Naive thymus-derived CD4-positive, alpha-beta T cell (primary cell): Measurements from ENCODE around the gene IL17RC. TPM values are rescaled to one million over a fixed set of nuclear protein-coding genes. Genes with fewer than 3 reads are reported as not detected.

ENCODE experiments used
- ATAC-seq: fragments of 150-1000 bp; cut with Tn5 transposase; 2 replicates; pipeline ENCODE4 v1.10.0; 2021; ENCODE audit warnings: mild to moderate bottlenecking, moderate library complexity
- CTCF ChIA-PET: fragments of 350-600 bp; sonication (Branson Sonifier 250); formaldehyde crosslinking; loops from one replicate; lab custom pipeline; 2021; ENCODE audit warnings: antibody characterized with exemption; lab: Charles Lee
- POLR2A ChIA-PET: fragments of 350-600 bp; sonication (Branson Sonifier 250); formaldehyde crosslinking; loops from one replicate; lab custom pipeline; 2021; ENCODE audit warnings: antibody characterized with exemption, inconsistent platforms; lab: Charles Lee
- DNase-seq, 9 donors: peaks; one replicate each; pipeline versions ENCODE4 v3.0.0 to v3.0.0-alpha.2; 2020 to 2022; ENCODE audit warnings: mixed read lengths in 1 of 9
- H3K27ac ChIP-seq: one replicate; pipeline ENCODE4 v1.7.0; 2013; ENCODE audit warnings: mild to moderate bottlenecking, low read depth, low read length, moderate library complexity
- H3K27me3 ChIP-seq, 2 donors: one replicate each; pipeline ENCODE4 v1.7.0; 2013; ENCODE audit warnings: low read length in 2 of 2, mild to moderate bottlenecking in 2 of 2, moderate library complexity in 2 of 2; ENCODE audit not compliant: control insufficient read depth in 2 of 2, insufficient read depth in 2 of 2
- H3K36me3 ChIP-seq, 3 experiments: 1 replicate in 2 of 3; 2 replicates in 1 of 3; pipeline ENCODE4 v1.7.0; 2013; ENCODE audit warnings: low read length in 3 of 3, mild to moderate bottlenecking in 3 of 3, moderate library complexity in 1 of 3; ENCODE audit not compliant: insufficient read depth in 3 of 3, control insufficient read depth in 2 of 3
- H3K4me1 ChIP-seq, 2 donors: one replicate each; pipeline ENCODE4 v1.7.0; 2013; ENCODE audit warnings: low read length in 2 of 2, mild to moderate bottlenecking in 2 of 2, moderate library complexity in 1 of 2; ENCODE audit not compliant: control insufficient read depth in 2 of 2, insufficient read depth in 2 of 2
- H3K4me3 ChIP-seq: 2 replicates; pipeline ENCODE4 v1.7.0; 2013; ENCODE audit warnings: mild to moderate bottlenecking, low read length
- H3K9me3 ChIP-seq, 3 experiments: 1 replicate in 2 of 3; 2 replicates in 1 of 3; pipeline ENCODE4 v1.7.0; 2013; ENCODE audit warnings: low read length in 3 of 3; ENCODE audit not compliant: control insufficient read depth in 2 of 3
- H3K27ac Mint-ChIP-seq, 9 donors: one replicate each; pipeline ENCODE4 v1.8.0; 2020 to 2022; ENCODE audit warnings: mixed read lengths in 9 of 9, mild to moderate bottlenecking in 8 of 9, moderate library complexity in 5 of 9, inconsistent platforms in 2 of 9
- H3K27me3 Mint-ChIP-seq, 5 donors: one replicate each; pipeline ENCODE4 v1.8.0; 2021 to 2022; ENCODE audit warnings: mixed read lengths in 5 of 5, mild to moderate bottlenecking in 1 of 5
- H3K36me3 Mint-ChIP-seq, 5 donors: one replicate each; pipeline ENCODE4 v1.8.0; 2020 to 2022; ENCODE audit warnings: mixed read lengths in 5 of 5, mild to moderate bottlenecking in 3 of 5, inconsistent platforms in 1 of 5
- H3K4me1 Mint-ChIP-seq, 7 donors: one replicate each; pipeline ENCODE4 v1.8.0; 2020 to 2022; ENCODE audit warnings: mixed read lengths in 7 of 7, mild to moderate bottlenecking in 3 of 7, inconsistent platforms in 1 of 7
- H3K4me3 Mint-ChIP-seq, 10 donors: one replicate each; pipeline ENCODE4 v1.8.0; 2020 to 2022; ENCODE audit warnings: mild to moderate bottlenecking in 10 of 10, mixed read lengths in 10 of 10, moderate library complexity in 6 of 10, inconsistent platforms in 2 of 10
- H3K9me3 Mint-ChIP-seq, 11 donors: one replicate each; pipeline ENCODE4 v1.8.0; 2020 to 2022; ENCODE audit warnings: mixed read lengths in 11 of 11, mild to moderate bottlenecking in 4 of 11, inconsistent platforms in 1 of 11, moderate library complexity in 1 of 11
- intact Hi-C, 2 donors: fragments of 100-400 bp; cut with micrococcal nuclease; formaldehyde crosslinking; loops; one replicate each; pipeline ENCODE4 v1.15.1; 2023
- polyA plus RNA-seq, 2 donors: library from polyadenylated mRNA; unstranded; fragments of 300-500 nt; fragmentation: Illumina TruSeq; gene quantifications; one replicate each; pipeline ENCODE4 v1.2.3, GENCODE V29; 2021
- total RNA-seq, 6 experiments: library from RNA in 5 of 6; stranded (reverse) in 5 of 6; gene quantifications; 1 replicate in 5 of 6; 2 replicates in 1 of 6; pipeline ENCODE4 v1.2.3 and lab custom pipeline; 2021 to 2026

The IL17RC gene
- total and polyA plus RNA-seq, 7 experiments from 2014 or later = 0.70 to 11.9 (median 1.7) TPM

GRCh38 chr3:9903238-9903624 is 13.7 kb upstream of the IL17RC start:
- CTCF ChIA-PET = interaction anchor here (0.8 kb wide), 1 partner anchor 10 kb away, joined by 3 read pairs; no protein-coding TSS in a partner anchor

GRCh38 chr3:9903904-9904303 is 13.0 kb upstream of the IL17RC start:
- H3K27me3 ChIP-seq = no peaks in the 10 kb centered on the region
- Mint-ChIP-seq H3K4me3 (peak overlapping the region in 1 of 10 donors; percentile 33), H3K9me3 (no peaks in the 10 kb centered on the region), H3K27me3 (no peaks in the 10 kb centered on the region), H3K4me1 (peaks cover 14 to 30% (median 24%) of the 10 kb centered on the region in 7 donors), H3K36me3 (no peaks in the 10 kb centered on the region), H3K27ac (no peak overlapping the region)
- ATAC-seq (no peak), DNase-seq (no peak)
- H3K36me3 ChIP-seq = no peaks in the 10 kb centered on the region
- ChIA-PET CTCF (interaction anchor here (0.7 kb wide), 1 partner anchor 327 kb away, joined by 3 read pairs; no protein-coding TSS in a partner anchor), POLR2A (no interaction called here)
- H3K4me1 ChIP-seq = peaks cover 10 to 13% of the 10 kb centered on the region in 2 donors
- intact Hi-C loops = no loop called here
- no peak overlapping the region for H3K4me3 ChIP-seq
- no peak overlapping the region for H3K27ac ChIP-seq
- no peaks in the 10 kb centered on the region for H3K9me3 ChIP-seq

More at GRCh38 chr3:9903238-9903624, 13.7 kb upstream of the IL17RC start:
- Mint-ChIP-seq H3K4me1 (peaks cover 17 to 36% (median 26%) of the 10 kb centered on the region in 7 donors), H3K27ac (peak overlapping the region in 4 of 9 donors; percentile 31 to 61 (median 49)), H3K4me3 (peak overlapping the region in 3 of 10 donors; percentile 9 to 61 (median 40)), H3K36me3 (no peaks in the 10 kb centered on the region), H3K27me3 (no peaks in the 10 kb centered on the region), H3K9me3 (no peaks in the 10 kb centered on the region)
- Histone ChIP-seq H3K4me1 (peaks cover 10 to 13% of the 10 kb centered on the region in 2 donors), H3K9me3 (no peaks in the 10 kb centered on the region), H3K27ac (no peak overlapping the region), H3K36me3 (no peaks in the 10 kb centered on the region), H3K27me3 (no peaks in the 10 kb centered on the region), H3K4me3 (no peak overlapping the region)
- POLR2A ChIA-PET = interaction anchor here (1.1 to 2.1 kb wide), 2 partner anchors 12 to 14 kb away, joined by 3 to 10 read pairs; partner anchors contain the start of gene JAGN1
- ATAC-seq (no peak), DNase-seq (no peak)
- intact Hi-C loops = no loop called here

DNA sequence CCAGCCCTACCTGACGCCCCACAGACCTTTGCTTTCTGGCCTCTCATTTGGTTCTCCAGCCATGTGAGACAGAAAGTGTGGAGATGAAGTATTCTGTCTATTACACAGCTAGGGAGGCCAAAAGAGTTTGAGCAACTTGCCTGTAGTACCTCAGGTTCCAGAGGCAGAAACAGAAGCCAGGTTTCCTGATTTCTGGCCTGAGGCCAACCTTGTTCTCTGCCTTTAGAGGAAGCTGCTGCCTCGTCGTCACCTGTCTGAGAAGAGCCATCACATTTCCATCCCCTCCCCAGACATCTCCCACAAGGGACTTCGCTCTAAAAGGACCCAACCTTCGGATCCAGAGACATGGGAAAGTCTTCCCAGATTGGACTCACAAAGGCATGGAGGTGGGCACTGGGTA is 10.4 kb upstream of the IL17RC start:
- Mint-ChIP-seq H3K9me3 (no peaks in the 10 kb centered on the region), H3K27ac (no peak overlapping the region), H3K36me3 (no peaks in the 10 kb centered on the region), H3K4me1 (peaks cover 14 to 34% (median 20%) of the 10 kb centered on the region in 7 donors), H3K27me3 (peaks cover 0 to 5% (median 0%) of the 10 kb centered on the region in 5 donors), H3K4me3 (no peak overlapping the region)
- H3K4me1 ChIP-seq = peaks cover 10 to 13% of the 10 kb centered on the region in 2 donors
- no peaks in the 10 kb centered on the region for H3K36me3 ChIP-seq
- H3K4me3 ChIP-seq = no peak overlapping the region
- no peak overlapping the region for H3K27ac ChIP-seq
- intact Hi-C loops = no loop called here
- H3K27me3 ChIP-seq = no peaks in the 10 kb centered on the region
- POLR2A ChIA-PET = no interaction called here
- CTCF ChIA-PET = no interaction called here
- ATAC-seq (no peak), DNase-seq (no peak)
- no peaks in the 10 kb centered on the region for H3K9me3 ChIP-seq

GRCh38 chr3:9908286-9908685 is 8.6 kb upstream of the IL17RC start:
- CTCF ChIA-PET = no interaction called here

GRCh38 chr3:9909221-9910013 is 7.5 kb upstream of the IL17RC start:
- no peak overlapping the region for H3K27ac ChIP-seq
- H3K4me1 ChIP-seq = no peaks in the 10 kb centered on the region
- Mint-ChIP-seq H3K4me3 (no peak overlapping the region), H3K4me1 (peaks cover 0 to 15% (median 0%) of the 10 kb centered on the region in 7 donors), H3K27ac (no peak overlapping the region), H3K27me3 (peaks cover 0 to 5% (median 0%) of the 10 kb centered on the region in 5 donors), H3K9me3 (no peaks in the 10 kb centered on the region), H3K36me3 (no peaks in the 10 kb centered on the region)
- ChIA-PET CTCF (no interaction called here), POLR2A (no interaction called here)
- ATAC-seq (no peak), DNase-seq (no peak)
- no peaks in the 10 kb centered on the region for H3K36me3 ChIP-seq
- intact Hi-C loops = no loop called here
- H3K9me3 ChIP-seq = no peaks in the 10 kb centered on the region
- no peaks in the 10 kb centered on the region for H3K27me3 ChIP-seq
- no peak overlapping the region for H3K4me3 ChIP-seq

More at GRCh38 chr3:9908286-9908685, 8.6 kb upstream of the IL17RC start:
- no peak overlapping the region for H3K4me3 ChIP-seq
- Mint-ChIP-seq H3K27me3 (peaks cover 0 to 5% (median 0%) of the 10 kb centered on the region in 5 donors), H3K27ac (no peak overlapping the region), H3K4me1 (peaks cover 3 to 22% (median 6%) of the 10 kb centered on the region in 7 donors), H3K9me3 (no peaks in the 10 kb centered on the region), H3K36me3 (no peaks in the 10 kb centered on the region), H3K4me3 (no peak overlapping the region)
- no peaks in the 10 kb centered on the region for H3K9me3 ChIP-seq
- no peak for DNase-seq
- no peaks in the 10 kb centered on the region for H3K27me3 ChIP-seq
- ATAC-seq = no peak
- no peak overlapping the region for H3K27ac ChIP-seq
- no peaks in the 10 kb centered on the region for H3K4me1 ChIP-seq
- intact Hi-C loops = no loop called here
- H3K36me3 ChIP-seq = no peaks in the 10 kb centered on the region
- POLR2A ChIA-PET = interaction anchor here (0.5 kb wide), 1 partner anchor 50 kb away, joined by 4 read pairs; no protein-coding TSS in a partner anchor

DNA sequence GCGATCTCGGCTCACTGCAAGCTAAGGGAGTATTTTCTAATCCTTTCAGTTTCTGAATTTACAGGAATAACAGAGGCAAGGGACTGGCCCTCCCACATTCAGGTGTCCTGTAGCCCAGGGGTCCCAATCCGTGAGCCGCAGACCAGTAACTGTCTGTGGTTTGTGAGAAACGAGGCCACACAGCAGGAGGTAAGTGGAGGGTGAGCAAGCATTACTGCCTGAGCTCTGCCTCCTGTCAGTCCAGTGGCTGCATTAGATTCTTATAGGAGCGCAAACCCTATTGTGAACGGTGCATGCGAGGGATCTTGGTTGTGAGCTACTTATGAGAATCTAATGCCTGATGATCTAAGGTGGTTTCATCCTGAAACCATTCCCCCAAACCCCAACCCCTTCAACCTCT is 5.0 kb upstream of the IL17RC start:
- Mint-ChIP-seq H3K36me3 (no peaks in the 10 kb centered on the region), H3K4me1 (peaks cover 0 to 25% (median 8%) of the 10 kb centered on the region in 7 donors), H3K27me3 (peaks cover 0 to 5% (median 0%) of the 10 kb centered on the region in 5 donors), H3K27ac (peak overlapping the region in 1 of 9 donors; percentile 5), H3K9me3 (no peaks in the 10 kb centered on the region), H3K4me3 (no peak overlapping the region)
- Histone ChIP-seq H3K4me1 (peaks cover 0 to 11% of the 10 kb centered on the region in 2 donors), H3K36me3 (no peaks in the 10 kb centered on the region), H3K4me3 (no peak overlapping the region), H3K27ac (no peak overlapping the region), H3K27me3 (no peaks in the 10 kb centered on the region), H3K9me3 (no peaks in the 10 kb centered on the region)
- POLR2A ChIA-PET = interaction anchor here (1.7 to 2.3 kb wide), 2 partner anchors 19 to 21 kb away, joined by 3 to 9 read pairs; partner anchors contain the start of gene CRELD1
- DNase-seq (no peak), ATAC-seq (no peak)
- intact Hi-C loops = no loop called here
- CTCF ChIA-PET = no interaction called here
